HG02759 (cell line): Measurements from ENCODE around the gene SSBP2.

ENCODE experiments used
- ATAC-seq: cut with Tn5 transposase; IDR thresholded peaks from one replicate; pipeline ENCODE4 v1.9.1; 2021; ENCODE audit warnings: mild to moderate bottlenecking, moderate library complexity; ENCODE audit not compliant: unreplicated experiment

The SSBP2 gene

DNA sequence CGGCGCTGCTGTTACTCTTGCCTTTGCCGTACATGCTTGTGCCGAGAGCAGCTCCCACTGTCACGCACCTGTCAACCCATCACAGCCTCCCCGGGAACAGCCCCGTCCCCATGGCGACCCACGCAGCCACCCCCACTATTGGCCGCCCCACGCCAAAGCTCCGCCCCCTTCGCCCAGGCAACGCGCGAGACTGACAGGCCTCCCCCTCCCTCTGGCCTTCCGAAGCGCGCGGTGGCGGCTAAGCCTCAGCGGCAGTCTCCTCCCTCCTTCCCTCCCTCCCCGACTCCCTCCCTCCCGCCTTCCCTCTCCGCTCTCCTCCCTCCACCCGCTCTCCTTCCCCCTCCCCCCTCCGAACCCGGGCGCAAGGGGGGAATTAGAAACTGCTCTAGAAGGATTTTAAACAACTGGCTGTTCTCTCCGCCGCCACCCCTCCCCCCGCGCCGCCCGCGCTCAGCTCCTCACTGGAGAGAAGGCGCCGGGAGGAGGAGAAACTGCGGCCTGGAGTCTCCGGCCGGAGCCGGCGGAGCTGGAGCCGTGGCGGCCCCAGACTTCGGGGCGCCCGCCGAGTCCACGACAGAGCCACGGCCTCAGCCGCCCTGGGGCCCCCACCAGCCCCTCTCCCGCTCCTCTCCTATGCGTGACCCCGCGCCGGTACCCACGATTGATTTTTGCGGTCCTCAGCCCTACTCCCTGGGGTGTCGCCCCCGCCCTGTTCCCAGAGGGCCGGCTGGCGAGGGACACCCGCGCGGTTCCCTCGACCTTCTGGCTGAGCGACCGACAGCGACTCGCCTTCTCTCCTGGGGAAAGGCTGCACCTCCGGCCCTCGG lies at the start of gene SSBP2:
Gene SSBP2, minus strand, starts transcription at position 89 of the 827 bp plus-strand sequence. Its CDS starts 55 bp downstream, at position 34.
- peak; percentile 70 for ATAC-seq

DNA sequence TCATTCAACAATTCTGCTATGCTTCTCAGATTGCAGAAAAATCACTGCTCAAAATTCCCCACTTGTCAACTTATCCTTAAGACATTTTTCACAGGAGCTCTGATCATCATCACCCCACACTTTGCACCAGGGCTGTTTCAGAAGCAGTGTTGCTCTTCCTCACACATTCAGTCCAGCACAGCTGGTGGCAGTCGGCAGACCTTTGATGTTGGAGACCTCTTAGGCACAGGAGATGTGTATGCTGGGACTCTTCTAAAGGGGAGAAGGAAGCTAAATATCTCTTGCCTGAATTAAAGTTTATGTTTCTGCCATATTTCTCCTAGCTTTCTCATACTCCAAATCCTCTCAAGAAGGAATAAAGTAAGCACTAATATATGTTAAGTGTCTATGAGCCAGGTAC lies 44.8 kb upstream of the SSBP2 start:
- ATAC-seq: no peak

GRCh38 chr5:81794226-81794625 lies 43.3 kb upstream of the SSBP2 start:
- no peak for ATAC-seq

- ATAC-seq: no peak
These were observed 39.4 kb upstream of the SSBP2 start for GRCh38 chr5:81790336-81790735.

GRCh38 chr5:81789033-81789432 lies 38.1 kb upstream of the SSBP2 start:
- ATAC-seq: no peak

DNA sequence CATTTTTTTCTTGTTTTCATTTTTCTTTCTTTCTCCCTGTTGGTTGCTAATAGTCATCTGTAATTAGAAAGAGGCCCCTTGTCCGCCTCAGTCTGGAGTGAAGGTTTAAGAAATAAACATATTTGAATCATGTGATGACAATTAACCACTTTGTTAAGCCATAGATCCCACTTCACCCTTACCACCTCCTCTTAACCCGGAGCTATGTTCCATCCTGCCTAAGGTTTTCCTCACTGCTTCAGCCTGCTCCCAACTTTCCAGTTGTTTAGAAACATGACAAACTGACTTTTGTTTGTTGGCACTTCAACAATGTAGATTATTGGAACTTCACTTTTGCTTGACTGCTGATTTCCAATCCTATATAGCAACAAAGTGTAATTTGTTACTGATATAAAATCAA lies 37.4 kb upstream of the SSBP2 start:
- no peak for ATAC-seq

GRCh38 chr5:81787474-81788242 lies 36.8 kb upstream of the SSBP2 start:
- ATAC-seq: no peak

DNA sequence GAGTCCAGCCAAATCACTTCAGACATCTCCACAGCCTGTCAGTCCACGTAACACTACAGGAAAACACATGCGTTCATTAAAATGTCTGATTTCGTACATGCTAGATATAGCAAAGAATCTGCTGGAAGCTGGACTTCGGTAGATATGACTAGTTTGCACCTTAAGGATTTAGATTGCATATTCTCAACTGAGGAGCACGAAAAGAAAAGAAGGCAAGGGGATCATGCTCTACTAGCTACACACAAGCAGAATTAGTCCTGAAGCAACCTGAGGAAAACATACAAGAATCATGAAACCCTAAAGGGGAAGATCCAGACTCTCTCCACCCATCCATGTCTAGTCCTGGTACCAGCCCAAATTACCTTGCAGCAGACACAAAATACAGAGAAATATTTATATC lies 36.1 kb upstream of the SSBP2 start:
- ATAC-seq: no peak

DNA sequence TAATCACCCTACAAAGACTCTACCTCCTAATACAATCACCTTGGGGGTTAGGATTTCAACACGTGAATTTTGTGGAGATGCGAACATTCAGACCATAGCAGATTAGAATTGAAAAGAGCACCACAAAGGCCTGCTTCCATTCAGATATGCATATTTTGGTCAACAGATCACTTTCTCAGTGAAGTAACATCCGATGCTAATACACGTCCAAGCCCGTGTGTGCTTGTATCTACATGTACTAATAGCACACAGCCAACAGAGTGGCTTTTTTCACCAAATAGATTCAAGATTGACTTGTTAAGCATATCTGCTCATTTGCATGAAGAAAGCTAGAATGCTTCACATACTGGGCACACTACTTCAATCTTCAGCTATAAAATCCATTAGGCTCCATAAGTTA lies 35.6 kb upstream of the SSBP2 start:
- ATAC-seq: no peak

DNA sequence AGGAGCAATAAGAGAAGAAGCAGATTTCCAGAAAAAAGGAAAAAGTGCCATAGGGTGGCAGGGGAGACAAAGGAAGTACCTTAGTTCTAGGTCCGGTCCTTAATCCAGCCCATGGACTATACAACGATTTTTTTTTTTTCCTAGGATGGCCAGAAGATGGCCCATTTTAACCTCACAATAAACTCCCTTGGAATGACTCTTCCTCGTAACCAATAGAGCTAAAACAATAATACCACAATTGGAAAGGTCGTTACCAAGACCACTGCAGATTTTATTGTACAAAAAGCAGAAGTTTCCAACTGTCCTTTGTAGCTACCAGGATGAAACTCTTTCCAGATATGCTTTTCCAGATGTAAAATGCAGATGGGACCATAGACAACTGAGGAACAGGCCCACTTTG lies 34.4 kb upstream of the SSBP2 start:
- ATAC-seq: no peak

GRCh38 chr5:81783401-81783800 lies 32.5 kb upstream of the SSBP2 start:
- ATAC-seq: no peak

GRCh38 chr5:81782811-81783210 lies 31.9 kb upstream of the SSBP2 start:
- no peak for ATAC-seq

DNA sequence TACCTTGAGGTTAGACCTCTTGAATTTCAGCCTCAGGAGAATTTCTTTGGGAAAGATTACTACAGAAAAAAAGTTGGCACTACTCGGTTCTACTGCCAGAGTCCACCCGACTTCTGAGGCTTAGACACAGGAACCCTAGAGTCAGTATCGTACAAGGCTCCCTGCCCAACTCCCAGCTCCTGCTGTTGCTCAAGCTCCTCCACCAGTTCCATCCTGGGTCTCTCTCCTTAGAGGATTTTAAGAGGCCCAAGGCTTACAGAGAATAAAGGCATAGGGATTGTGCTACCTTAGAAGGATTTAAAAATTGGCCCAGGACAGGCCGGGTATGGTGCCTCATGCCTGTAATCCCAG lies 29.0 kb upstream of the SSBP2 start:
- peak; percentile 7 for ATAC-seq

- peak; percentile 87 for ATAC-seq
These were observed 28.4 kb upstream of the SSBP2 start for GRCh38 chr5:81779125-81779915.

DNA sequence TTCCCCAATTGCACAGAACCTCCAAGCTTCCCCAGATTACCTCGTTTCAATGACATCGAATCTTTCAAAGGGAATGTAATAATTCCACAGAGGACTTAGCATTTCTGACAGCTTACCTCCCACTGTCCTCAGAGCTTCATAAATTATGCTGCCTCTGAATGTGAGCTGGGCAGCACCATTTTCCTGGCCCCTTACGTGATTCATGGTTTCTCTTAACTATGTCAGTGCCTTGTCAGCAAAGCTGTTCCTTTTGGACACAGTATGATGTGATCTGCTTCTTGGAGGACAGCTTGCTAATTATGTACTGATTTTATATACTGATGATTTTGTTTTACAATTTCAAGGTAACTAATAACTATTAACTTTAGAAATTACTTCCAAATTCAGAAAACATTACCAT lies 27.7 kb upstream of the SSBP2 start:
- no peak for ATAC-seq

DNA sequence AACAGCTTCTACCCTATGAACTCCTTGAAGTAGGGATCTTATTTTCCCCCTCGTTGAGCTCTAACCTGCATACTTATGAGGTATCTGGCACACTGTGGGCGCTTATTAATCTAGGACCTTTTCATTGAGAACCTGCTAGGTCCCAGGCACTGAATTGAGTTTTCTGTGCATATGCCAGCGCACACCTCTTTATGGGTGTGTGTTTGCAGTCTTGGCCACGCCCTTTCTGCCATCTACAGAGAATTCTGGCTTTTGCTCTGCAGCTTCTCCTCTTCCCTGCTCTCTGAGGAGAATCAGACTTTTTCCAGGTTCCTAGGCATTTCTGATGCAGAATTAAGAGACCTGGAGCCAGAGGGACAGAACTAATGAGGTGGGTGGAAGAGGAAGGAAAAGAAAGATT lies 25.4 kb upstream of the SSBP2 start:
- ATAC-seq: no peak

DNA sequence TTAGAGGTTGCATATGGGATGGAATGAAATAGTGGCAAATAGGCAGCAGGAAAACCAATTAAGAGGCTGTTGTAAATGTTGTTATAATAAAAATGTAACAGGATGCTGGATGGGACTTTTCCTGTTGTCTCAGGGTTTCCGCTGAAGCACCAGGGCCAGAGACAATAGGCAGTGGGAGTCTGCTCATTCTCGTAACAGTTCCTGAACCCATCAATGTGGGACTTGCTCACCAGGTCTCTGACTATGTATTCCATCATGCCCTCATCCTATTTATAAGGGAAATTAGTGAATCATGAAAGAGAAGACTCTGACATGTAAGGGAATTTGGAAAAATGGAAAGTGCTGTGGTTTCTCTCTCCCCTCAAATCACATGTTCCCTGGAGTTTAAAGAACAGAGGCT lies 23.5 kb upstream of the SSBP2 start:
- ATAC-seq: no peak

DNA sequence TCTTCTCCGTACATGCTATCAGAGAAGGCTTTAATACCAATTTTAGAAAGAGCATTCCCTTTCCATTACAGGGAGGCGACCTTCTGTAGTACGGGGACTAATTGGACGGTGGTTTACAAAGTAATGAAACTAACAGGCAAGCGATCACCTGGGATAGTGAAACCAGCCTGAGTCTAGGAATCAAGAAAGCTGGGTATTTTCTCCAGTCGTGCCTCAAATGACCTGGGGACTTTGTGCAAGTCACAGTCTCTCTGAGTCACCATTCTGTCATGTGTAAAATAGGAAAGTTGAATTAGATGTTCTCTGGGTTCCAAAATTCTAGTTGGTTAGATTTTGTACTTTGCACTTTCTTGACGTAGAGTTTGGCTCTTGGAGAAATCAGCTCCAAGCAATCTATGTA lies 22.7 kb upstream of the SSBP2 start:
- ATAC-seq: no peak

DNA sequence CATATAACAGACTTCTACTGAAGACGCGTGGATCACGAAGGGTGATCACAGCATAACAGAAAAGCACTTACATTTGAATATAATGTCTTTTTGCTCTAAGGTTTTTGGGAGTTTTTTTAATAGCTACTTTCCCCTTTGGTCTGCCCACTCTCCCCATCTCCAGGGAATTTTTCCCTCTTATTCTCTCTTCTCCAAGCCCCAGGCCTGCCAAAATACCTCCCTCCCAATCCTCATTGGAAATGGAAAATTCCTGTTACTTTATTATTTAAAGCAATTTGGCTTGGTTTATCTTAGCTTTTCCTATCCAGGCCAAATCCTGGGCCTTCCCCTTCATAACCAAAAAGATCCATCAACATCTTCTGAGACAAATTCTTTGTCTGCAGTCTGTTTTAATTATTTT lies 22.3 kb upstream of the SSBP2 start:
- no peak for ATAC-seq

GRCh38 chr5:81772488-81772887 lies 21.6 kb upstream of the SSBP2 start:
- no peak for ATAC-seq

DNA sequence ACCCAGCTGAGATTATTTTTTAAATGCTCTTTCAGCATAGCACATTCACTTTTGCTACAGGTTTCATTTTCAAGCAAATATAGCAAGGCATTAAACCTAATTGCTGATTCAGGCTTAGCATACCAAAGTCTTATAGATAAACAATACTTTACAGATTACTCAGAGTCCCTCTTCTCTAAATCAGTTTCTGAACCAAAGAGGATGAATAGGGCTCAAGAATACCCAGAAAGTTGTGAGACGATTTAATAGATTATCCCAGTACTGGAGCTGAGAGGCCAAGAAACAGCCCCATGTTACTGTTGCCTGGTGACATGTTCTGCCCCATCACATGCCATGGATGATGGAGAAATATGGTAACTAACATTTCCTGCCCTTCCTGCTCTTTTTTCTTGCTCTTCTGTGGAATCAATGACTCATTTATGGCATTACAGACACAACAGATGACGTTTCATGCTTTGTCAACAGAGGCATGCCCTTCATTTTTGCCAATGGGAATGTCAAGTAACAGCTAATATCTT lies 18.1 kb upstream of the SSBP2 start:
- ATAC-seq: no peak
